ENCODE data around the gene FUCA1.

The FUCA1 gene

DNA sequence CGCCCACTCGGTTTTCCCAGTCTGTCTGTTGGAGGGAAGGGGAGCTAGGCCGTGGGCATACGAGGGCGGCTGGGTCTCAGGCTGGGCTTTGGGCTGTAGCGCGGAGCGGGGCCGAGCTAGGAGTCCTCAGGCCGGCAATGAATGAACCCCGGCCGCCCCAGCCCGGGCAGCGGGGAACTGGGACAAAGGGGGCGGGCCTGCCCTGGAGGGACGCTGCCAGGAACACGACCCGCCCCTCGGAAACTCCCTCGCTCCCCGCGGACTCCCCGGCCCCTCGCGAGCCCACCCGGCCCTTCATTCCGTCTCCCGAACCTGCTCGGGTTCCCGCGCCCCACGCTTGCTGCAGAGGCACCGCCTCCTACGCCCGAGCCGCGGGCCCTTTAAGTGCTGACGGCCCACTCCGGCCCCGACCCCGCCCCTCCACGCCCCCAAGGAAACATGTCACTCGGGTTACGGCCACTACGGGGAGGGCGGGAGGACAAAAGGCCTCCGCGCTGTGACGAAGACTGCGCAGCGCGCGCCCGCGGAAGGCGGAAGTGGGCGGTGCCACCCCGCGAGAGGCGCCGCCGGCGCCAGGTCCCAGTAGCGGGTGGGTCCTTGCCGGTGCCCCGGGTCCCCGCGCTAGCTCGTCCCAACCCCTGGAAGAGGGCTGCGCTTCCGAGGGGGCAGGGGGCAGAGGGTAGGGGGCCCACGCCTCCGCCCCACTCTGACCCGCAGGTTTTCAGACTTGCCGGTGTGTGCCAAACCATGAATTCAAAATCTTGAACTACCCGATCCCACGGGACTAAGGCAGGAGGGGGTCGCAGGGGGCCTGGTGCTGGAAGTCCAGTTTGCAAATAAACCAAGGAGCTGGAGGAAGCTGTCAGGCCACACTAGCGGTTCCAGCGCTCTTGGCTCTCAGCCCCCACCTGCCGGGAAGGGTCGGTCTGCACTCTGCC, 67.4 kb downstream of the FUCA1 start, which contains the start of gene GALE:
Gene GALE (minus strand): TSS at position 355 of the 938 bp plus-strand sequence. CDS start 1,747 bp downstream, outside the sequence.
- peak; percentile 98 for DNase-seq

DNA sequence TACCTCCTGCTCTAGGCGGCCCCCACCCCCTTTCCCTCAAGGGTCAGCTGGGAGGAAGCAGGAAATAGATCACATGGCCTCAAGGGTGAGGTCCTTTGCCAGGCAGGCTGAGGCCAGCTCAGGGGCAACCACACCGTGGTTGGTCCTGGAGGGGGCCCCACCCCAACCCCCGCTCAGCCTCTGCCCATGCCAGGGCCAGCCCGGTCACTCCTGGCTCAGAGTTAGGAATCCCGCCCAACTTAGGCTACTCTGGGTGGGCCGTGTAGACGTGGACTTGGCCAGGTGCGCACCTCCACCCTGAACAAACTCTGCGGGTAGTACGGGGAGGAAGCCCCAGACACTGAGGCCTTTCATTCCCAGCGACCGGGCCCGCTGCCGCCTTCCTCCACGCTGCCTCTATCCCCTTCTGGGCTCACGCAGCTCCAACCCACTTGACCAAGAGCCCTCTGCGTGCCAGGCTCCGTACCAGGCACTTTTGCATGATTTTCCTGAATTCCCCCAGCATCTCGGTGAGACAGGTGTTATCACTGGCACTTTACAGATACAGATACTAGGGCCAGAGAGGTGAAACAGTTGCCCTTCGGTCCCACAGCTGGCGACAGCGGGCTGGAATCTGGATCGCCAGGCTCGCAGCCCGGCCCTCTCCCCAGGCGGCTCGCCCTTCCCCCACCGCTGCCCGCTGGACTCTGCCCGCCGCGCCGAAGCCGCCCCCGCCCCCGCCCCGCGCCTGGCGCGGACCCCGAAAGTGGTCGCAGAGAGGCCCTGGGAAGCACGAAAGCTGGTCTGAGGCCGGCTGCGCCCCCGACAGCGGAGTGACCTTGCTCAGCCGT, 68.3 kb downstream of the FUCA1 start:
- peak; percentile 72 for DNase-seq

DNA sequence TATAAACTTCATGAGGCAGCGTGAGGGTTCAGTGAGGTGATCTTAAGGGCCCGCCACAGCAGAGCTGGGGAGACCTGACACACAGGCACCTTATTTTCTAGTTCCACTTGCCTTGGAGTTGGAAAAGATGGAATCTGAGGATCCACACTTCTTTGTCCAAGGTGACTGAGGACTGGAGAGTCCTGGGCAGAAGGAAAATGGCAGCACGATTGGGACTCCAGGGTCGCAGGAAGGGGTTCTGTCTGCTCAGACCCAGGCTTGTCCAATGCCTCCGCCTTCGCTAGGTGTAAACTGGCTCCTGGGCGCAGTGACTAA, 68.9 kb downstream of the FUCA1 start:
- no peak for DNase-seq

DNA sequence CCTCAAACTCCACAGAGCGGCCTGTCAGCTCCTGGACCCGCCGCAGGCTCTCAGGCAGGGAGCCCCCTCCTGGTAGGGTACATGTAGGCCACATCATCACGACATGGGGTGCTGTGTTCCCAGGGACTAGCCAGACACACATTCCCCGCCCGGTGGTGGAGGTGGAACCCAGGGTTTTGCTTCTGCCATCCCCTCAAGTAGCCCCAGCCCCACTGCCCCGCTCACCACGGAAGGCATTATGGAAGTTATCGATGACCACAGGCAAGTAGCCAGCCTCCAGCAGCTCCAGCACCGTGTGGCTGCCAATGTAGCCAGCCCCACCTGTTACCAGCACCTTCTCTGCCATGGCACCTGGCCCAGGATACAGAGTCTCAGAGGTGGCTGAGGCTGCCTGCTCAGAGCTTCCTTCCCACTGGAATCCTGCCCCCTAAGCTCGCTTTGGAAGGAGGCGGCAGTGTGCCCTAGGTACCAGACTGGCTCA, 69.4 kb downstream of the FUCA1 start:
- DNase-seq, result peak; percentile 62

DNA sequence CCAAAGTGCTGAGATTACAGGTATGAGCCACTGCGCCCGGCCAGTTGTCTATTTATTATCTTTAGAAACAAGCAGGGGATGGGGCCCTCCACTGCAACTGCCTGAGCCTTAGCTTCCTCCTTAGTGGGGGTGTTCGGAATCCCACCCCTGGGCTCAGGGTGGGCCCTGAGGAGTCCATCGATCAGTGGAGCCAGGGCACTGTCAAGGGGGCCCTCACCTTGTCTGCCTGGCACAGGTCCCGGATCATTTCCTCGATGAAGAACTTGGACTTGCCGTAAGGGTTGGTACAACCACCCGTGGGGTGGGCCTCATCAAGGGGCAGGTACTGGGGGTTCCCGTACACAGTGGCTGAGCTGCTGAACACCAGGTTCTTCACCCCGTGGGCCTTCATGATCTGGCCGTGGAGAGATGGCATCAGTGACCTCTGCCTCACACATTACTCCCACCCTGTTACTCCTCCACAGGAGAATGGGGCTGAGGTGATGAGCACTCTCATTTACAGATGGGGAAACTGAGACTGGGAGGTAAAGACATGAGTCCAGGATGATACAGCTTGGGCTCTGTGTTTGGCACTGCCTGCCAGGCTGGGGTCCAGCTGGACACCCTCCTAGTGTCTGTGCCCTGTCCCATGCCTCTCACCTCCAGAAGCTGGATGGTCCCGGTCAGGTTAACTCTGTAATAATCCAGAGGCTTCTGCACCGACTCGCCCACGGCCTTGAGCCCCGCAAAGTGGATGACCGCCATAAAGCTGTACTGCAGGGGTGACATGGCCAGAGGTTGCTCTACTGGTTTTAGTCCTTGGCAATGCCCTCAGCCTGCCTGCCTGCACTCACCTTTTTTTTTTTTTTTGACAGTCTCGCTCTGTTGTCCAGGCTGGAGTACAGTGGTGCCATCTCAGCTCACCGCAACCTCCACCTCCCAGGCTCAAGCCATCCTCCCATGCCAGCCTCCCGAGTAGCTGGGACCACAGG, 70.3 kb downstream of the FUCA1 start:
- no peak for DNase-seq

DNA sequence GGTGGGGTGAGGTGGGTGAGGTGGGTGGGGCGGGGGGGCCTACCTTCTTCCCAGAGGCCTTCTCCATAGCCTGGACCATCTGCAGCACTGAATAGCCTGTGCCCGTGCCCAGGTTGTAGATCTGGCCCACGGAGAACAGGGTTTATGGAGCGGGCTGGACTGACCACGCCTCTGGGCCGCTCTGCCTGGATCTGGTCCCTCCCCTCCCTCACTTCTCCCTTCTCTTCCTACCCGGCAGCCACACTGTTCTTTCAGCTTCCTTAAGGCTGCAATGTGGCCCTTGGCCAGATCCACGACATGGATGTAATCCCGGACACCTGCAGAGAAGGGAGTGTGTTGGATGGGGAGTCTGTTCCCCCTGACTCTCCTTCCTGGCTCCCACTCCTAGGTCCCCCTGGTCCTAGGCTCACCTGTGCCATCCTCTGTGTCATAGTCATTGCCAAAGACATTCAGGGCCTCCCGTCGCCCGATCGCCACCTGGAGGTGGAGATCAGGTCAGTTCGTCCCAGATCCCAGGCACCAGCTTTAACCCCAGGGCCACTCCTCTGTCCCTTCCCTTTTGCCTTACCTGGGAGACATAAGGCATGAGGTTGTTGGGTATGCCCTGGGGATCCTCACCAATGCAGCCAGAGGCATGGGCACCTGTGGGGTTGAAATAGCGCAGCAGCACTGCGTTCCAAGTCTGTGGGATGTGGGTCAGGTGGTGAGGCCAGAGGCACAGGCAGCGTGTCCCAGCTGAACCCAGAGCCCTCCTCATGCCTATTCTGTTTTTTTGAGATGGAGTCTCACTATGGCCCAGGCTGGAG, 71.4 kb downstream of the FUCA1 start:
- no peak for DNase-seq

DNA sequence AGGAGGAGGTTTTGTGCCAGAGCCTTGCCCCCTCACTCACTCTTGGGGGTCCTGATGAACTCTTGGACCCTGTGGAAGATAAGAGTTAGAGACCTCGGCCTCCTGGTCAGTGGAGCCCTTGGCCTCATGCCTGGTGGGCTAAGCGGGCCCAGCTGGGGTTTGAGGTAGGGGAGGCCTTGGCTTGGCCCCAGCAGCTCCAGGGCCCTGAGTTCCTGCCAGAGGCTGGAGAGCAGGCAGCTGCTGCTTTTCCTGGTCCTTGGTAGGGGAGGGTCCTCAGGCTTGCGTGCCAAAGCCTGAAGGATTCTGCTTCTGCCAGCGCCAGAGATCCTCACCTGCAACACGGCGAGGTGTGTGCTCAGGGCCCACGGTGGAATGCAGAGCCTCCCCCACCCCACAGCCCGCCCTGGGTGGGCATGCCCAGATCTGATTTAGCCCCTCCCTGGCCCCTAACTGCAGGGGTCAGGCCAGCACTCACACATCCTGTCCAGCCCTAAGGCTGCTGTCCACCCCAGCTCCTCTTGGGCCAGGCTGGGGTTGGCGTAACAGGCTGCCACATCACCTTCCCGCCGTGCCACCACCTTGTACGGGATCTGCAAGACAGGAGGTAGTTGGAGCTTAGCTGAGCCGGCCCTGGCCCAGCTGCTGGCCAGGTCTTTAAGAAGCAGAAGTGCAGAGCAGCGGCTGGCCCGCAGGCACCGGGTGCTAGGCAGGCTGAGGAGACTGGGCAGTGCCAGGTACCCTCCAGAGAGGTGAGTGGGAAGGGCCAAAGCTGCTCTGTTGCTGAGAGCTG, 72.2 kb downstream of the FUCA1 start:
- no peak for DNase-seq

Data from hematopoietic multipotent progenitor cell treated with erythropoietin and hydrocortisone succinate and interleukin-3 and kit ligand, for 6 days (in vitro differentiated cells).